A549 (cell line): ENCODE measurements around the gene CD99L2. TPM values are rescaled to one million over a fixed set of nuclear protein-coding genes. Genes with fewer than 3 reads are reported as not detected.

Experiments
- ATAC-seq, 2 experiments: fragments of 200-7000 bp in 1 of 2; fragments of >200 bp in 1 of 2; cut with Nextera tagmentation in 1 of 2; cut with Tn5 transposase in 1 of 2; 3 replicates each; pipeline versions ENCODE4 v1.8.0 to v1.9.1; 2018 to 2020; ENCODE audit warnings: mild to moderate bottlenecking in 1 of 2, moderate library complexity in 1 of 2
- CTCF ChIA-PET: fragments of 300-600 bp; sonication (Branson Sonifier 250); formaldehyde crosslinking; extraction: SDS; loops from one replicate; lab custom pipeline; 2021; ENCODE audit warnings: antibody characterized with exemption, inconsistent platforms; lab: Yijun Ruan, JAX
- POLR2A ChIA-PET: fragments of 350-600 bp; formaldehyde crosslinking; extraction: SDS; loops from one replicate; lab custom pipeline; 2021; ENCODE audit warnings: antibody characterized with exemption, inconsistent platforms; lab: Yijun Ruan, JAX
- DNase-seq, 2 experiments: peaks; one replicate each; pipeline versions ENCODE4 v3.0.0 to v3.0.0-alpha.2; 2011 to 2016; ENCODE audit warnings: low read depth in 1 of 2, low spot score in 1 of 2
- FAIRE-seq: peaks from 2 replicates; lab custom pipeline; 2011; peaks lifted over from hg19 to GRCh38; lab: Jason Lieb, UNC
- H3K27ac ChIP-seq, 2 experiments: fragments of >200 bp; sonication (Bioruptor Twin); formaldehyde crosslinking; 3 replicates each; pipeline ENCODE4 v1.5.1; 2016 to 2017
- H3K4me1 ChIP-seq: fragments of >200 bp; sonication (Bioruptor Twin); formaldehyde crosslinking; 3 replicates; pipeline ENCODE4 v1.6.1; 2016
- H3K4me2 ChIP-seq: fragments of >200 bp; sonication (Bioruptor Twin); formaldehyde crosslinking; 3 replicates; pipeline ENCODE4 v1.6.1; 2016
- H3K4me3 ChIP-seq: fragments of >200 bp; sonication (Bioruptor Twin); formaldehyde crosslinking; 3 replicates; pipeline ENCODE4 v1.5.1; 2016
- H3K9me3 ChIP-seq: fragments of >200 bp; sonication (Bioruptor Twin); formaldehyde crosslinking; 3 replicates; pipeline ENCODE4 v1.6.1; 2016
- BHLHE40 ChIP-seq: IDR thresholded peaks from 2 replicates; pipeline ENCODE4 v1.6.1; 2012; ENCODE audit warnings: low read depth, low read length, inconsistent platforms
- CBX8 ChIP-seq: fragments of 200-600 bp; sonication (generic); IDR thresholded peaks from 2 replicates; pipeline ENCODE4 v1.6.1; 2016
- CEBPB ChIP-seq, 2 experiments: fragments of >200 bp in 1 of 2; sonication (Bioruptor Twin) in 1 of 2; formaldehyde crosslinking in 1 of 2; IDR thresholded peaks; 2 replicates each; pipeline ENCODE4 v1.6.1; 2012 to 2016
- CHD4 ChIP-seq: fragments of 200-600 bp; sonication (generic); IDR thresholded peaks from 2 replicates; pipeline ENCODE4 v1.6.1; 2016; ENCODE audit warnings: antibody characterized with exemption, mild to moderate bottlenecking, borderline replicate concordance
- EP300 ChIP-seq, 2 experiments: fragments of >200 bp; sonication (Bioruptor Twin); formaldehyde crosslinking; IDR thresholded peaks; 2 replicates in 1 of 2; 3 replicates in 1 of 2; pipeline ENCODE4 v1.6.1; 2016 to 2017
- FOXS1 ChIP-seq: fragments of 250-450 bp; sonication (Bioruptor Pico); IDR thresholded peaks from 2 replicates; pipeline ENCODE4 v1.5.0; 2020; ENCODE audit warnings: mild to moderate bottlenecking, moderate library complexity
- HEYL ChIP-seq: fragments of 250-450 bp; sonication (Bioruptor Pico); IDR thresholded peaks from 2 replicates; pipeline ENCODE4 v1.8.0; 2021; ENCODE audit warnings: mild to moderate bottlenecking, moderate library complexity
- HOXA7 ChIP-seq: fragments of 250-450 bp; sonication (Bioruptor Pico); IDR thresholded peaks from 2 replicates; pipeline ENCODE4 v1.5.0; 2020; ENCODE audit warnings: mild to moderate bottlenecking, moderate library complexity
- HOXB13 ChIP-seq: fragments of 250-450 bp; sonication (Bioruptor Pico); IDR thresholded peaks from 2 replicates; pipeline ENCODE4 v1.5.0; 2020; ENCODE audit warnings: low read depth, mild to moderate bottlenecking, moderate library complexity
- KDM1A ChIP-seq: fragments of 200-600 bp; sonication (generic); IDR thresholded peaks from 2 replicates; pipeline ENCODE4 v1.6.1; 2016; ENCODE audit warnings: low read depth, mild to moderate bottlenecking
- MAFK ChIP-seq: fragments of 450-650 bp; IDR thresholded peaks from 2 replicates; pipeline ENCODE4 v1.6.1; 2014; ENCODE audit not compliant: partially characterized antibody
- NFE2L2 ChIP-seq: fragments of 150-350 bp; conservative IDR thresholded peaks from 2 replicates; pipeline ENCODE4 v1.6.1; 2014; ENCODE audit warnings: low read length
- NR3C1 ChIP-seq: fragments of >200 bp; sonication (Bioruptor Twin); formaldehyde crosslinking; IDR thresholded peaks from 3 replicates; pipeline ENCODE4 v1.6.1; 2017
- POLR2A ChIP-seq: IDR thresholded peaks from 2 replicates; pipeline ENCODE4 v1.6.1; 2012; ENCODE audit warnings: mild to moderate bottlenecking, low read length
- RAD21 ChIP-seq, 2 experiments: fragments of >200 bp in 1 of 2; sonication (Bioruptor Twin) in 1 of 2; formaldehyde crosslinking in 1 of 2; IDR thresholded peaks in 1 of 2; conservative IDR thresholded peaks in 1 of 2; 2 replicates in 1 of 2; 3 replicates in 1 of 2; pipeline ENCODE4 v1.6.1; 2012 to 2018; ENCODE audit warnings: inconsistent platforms in 1 of 2
- RARB ChIP-seq: fragments of 250-450 bp; sonication (Bioruptor Pico); IDR thresholded peaks from 2 replicates; pipeline ENCODE4 v1.8.0; 2021; ENCODE audit warnings: mild to moderate bottlenecking, moderate library complexity
- RFX5 ChIP-seq: fragments of 450-650 bp; IDR thresholded peaks from 2 replicates; pipeline ENCODE4 v1.7.1; 2014; ENCODE audit warnings: antibody characterized with exemption, mild to moderate bottlenecking, moderate library complexity
- RNF2 ChIP-seq: fragments of 200-600 bp; sonication (generic); IDR thresholded peaks from 2 replicates; pipeline ENCODE4 v1.6.1; 2016; ENCODE audit warnings: low read depth, mild to moderate bottlenecking, antibody characterized with exemption, moderate library complexity, borderline replicate concordance
- SMC3 ChIP-seq: fragments of >200 bp; sonication (Bioruptor Twin); formaldehyde crosslinking; IDR thresholded peaks from 3 replicates; pipeline ENCODE4 v1.6.1; 2018; ENCODE audit warnings: inconsistent platforms
- ZC3H11A ChIP-seq: fragments of 450-650 bp; IDR thresholded peaks from 2 replicates; pipeline ENCODE4 v1.6.1; 2014; ENCODE audit warnings: antibody characterized with exemption, mild to moderate bottlenecking
- ZFP36 ChIP-seq: fragments of 450-650 bp; IDR thresholded peaks from 2 replicates; pipeline ENCODE4 v1.6.1; 2014; ENCODE audit warnings: borderline replicate concordance; ENCODE audit not compliant: partially characterized antibody
- ZNF302 ChIP-seq: fragments of 250-450 bp; sonication (Bioruptor Pico); IDR thresholded peaks from 2 replicates; pipeline ENCODE4 v1.9.0; 2021; ENCODE audit warnings: inconsistent platforms, mild to moderate bottlenecking, moderate library complexity
- WGBS: methylation state at CpG from one replicate; pipeline ENCODE4 v1.1.6; 2017; ENCODE audit errors: missing lambda C conversion rate; 5-methylcytosine and 5-hydroxymethylcytosine counted together
- polyA plus RNA-seq, 4 experiments: library from polyadenylated mRNA; depleted of rRNA in 3 of 4; stranded (reverse); fragments of >200 nt; fragmentation: RNase III in 1 of 4; extraction: RNeasy Plus Mini Kit Qiagen cat#74134 plus additional on column Dnase treatment in 1 of 4; gene quantifications; 2 replicates in 3 of 4; 3 replicates in 1 of 4; pipeline ENCODE4 v1.2.3, GENCODE V29; 2011 to 2017
- TF ChIP-seq, protein P1 (sequence below): fragments of 200-600 bp; sonication (generic); IDR thresholded peaks from 2 replicates; pipeline ENCODE4 v1.6.1; 2016; ENCODE audit warnings: antibody characterized with exemption, mild to moderate bottlenecking, moderate library complexity
- TF ChIP-seq, protein P2 (sequence below): fragments of 150-350 bp; IDR thresholded peaks from 2 replicates; pipeline ENCODE4 v1.6.1; 2014; ENCODE audit warnings: low read depth, mild to moderate bottlenecking, low read length
- TF ChIP-seq, protein P3 (sequence below): IDR thresholded peaks from 2 replicates; pipeline ENCODE4 v1.6.1; 2012
- TF ChIP-seq, protein P4 (sequence below): fragments of >200 bp; sonication (Bioruptor Twin); formaldehyde crosslinking; IDR thresholded peaks from 3 replicates; pipeline ENCODE4 v1.5.1; 2016
- TF ChIP-seq, protein P5 (sequence below): fragments of >200 bp; sonication (Bioruptor Twin); formaldehyde crosslinking; IDR thresholded peaks from 2 replicates; pipeline ENCODE4 v1.6.1; 2016
- TF ChIP-seq, protein P6 (sequence below): IDR thresholded peaks from 2 replicates; pipeline ENCODE4 v1.6.1; 2012; ENCODE audit warnings: low read depth, borderline replicate concordance

The CD99L2 gene
- polyA plus RNA-seq, 2 of the 4 experiments (the other 2 are of a cell fraction), result 50.5 to 66.5 TPM

DNA sequence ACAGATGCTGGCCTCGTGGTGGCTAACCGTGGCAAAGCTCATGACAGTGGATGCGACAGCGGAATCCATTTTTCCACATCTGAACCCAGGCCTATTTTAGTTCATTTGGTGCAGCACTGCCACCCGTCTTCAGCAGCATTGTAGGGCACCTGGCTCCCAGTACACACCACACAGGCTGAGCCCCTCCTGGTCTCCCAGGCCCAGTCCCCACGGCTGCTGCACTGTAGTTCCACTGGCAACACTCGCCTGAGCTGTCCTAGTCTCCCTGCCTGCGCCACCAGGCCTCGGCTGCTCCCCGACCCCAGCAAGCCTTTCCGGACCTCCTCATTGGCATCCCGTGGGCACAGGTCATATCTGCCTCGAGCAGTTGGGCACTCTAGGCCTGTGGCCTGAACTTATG is 129.1 kb downstream of the CD99L2 start:
- Histone ChIP-seq H3K4me1 (peaks cover 15% of the 10 kb centered on the region; the same call in 1 of the 3 replicates), H3K27ac (no peak overlapping the region), H3K4me2 (no peak overlapping the region), H3K4me3 (no peak overlapping the region), H3K9me3 (no peaks in the 10 kb centered on the region)
- ATAC-seq, result no peak
- 90% methylated on average over 7 of the region's 13 CpGs for WGBS
- ChIA-PET CTCF (interaction anchor here (12.6 kb wide), 1 partner anchor 313 kb away, joined by 223 read pairs; no protein-coding TSS in a partner anchor), POLR2A (no interaction called here)
- no peak for DNase-seq
- FAIRE-seq, result no peak
- TF ChIP-seq, protein P1, sequence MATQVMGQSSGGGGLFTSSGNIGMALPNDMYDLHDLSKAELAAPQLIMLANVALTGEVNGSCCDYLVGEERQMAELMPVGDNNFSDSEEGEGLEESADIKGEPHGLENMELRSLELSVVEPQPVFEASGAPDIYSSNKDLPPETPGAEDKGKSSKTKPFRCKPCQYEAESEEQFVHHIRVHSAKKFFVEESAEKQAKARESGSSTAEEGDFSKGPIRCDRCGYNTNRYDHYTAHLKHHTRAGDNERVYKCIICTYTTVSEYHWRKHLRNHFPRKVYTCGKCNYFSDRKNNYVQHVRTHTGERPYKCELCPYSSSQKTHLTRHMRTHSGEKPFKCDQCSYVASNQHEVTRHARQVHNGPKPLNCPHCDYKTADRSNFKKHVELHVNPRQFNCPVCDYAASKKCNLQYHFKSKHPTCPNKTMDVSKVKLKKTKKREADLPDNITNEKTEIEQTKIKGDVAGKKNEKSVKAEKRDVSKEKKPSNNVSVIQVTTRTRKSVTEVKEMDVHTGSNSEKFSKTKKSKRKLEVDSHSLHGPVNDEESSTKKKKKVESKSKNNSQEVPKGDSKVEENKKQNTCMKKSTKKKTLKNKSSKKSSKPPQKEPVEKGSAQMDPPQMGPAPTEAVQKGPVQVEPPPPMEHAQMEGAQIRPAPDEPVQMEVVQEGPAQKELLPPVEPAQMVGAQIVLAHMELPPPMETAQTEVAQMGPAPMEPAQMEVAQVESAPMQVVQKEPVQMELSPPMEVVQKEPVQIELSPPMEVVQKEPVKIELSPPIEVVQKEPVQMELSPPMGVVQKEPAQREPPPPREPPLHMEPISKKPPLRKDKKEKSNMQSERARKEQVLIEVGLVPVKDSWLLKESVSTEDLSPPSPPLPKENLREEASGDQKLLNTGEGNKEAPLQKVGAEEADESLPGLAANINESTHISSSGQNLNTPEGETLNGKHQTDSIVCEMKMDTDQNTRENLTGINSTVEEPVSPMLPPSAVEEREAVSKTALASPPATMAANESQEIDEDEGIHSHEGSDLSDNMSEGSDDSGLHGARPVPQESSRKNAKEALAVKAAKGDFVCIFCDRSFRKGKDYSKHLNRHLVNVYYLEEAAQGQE, result no peak

DNA sequence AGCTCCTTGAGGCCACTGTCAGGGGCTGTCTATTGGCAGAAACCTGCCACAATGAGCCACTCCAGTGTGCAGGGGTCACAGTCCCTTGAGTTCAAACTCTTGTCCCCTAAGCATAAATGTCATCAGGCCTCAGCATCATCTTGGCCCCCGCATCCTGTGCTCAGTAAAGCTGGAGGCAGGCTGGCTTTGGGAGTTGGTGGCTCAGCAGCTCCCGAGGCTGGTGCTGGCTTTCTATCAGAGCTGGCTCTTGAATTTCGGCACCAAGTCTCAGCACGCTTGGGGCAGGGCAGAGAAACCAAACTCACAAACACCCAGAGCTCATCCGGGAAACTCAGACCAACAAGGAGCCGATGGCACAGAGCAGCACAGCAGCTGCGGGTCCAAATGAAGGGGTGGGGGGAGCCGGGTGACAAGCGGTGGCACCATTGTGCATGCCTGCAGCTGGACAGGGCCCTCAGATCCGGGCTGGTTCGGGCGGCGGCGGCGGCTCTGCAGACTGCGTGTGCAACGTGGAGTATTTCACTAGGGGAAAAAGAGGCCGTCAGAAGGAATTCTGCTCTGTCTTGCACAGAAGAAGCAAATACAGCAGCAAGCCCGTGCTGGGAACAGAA is 129.8 kb downstream of the CD99L2 start:
- Histone ChIP-seq H3K4me1 (peaks cover 15% of the 10 kb centered on the region; the same call in 1 of the 3 replicates), H3K27ac (no peak overlapping the region), H3K4me3 (no peak overlapping the region), H3K4me2 (no peak overlapping the region), H3K9me3 (no peaks in the 10 kb centered on the region)
- ChIA-PET POLR2A (no interaction called here), CTCF (interaction anchor here (1.4 to 12.6 kb wide), 2 partner anchors 167 to 314 kb away, joined by 3 to 223 read pairs; no protein-coding TSS in a partner anchor)
- TF ChIP-seq RAD21 (conservative IDR thresholded peaks at IDR 0.05 in 1 of 2, IDR thresholded peaks at IDR 0.05 in 1 of 2) (no peak), SMC3 (no peak), MAFK (no peak), NFE2L2 (no peak), EP300 (IDR thresholded peaks at IDR 0.05) (no peak), CBX8 (no peak), ZFP36 (no peak), CHD4 (no peak), FOXS1 (no peak), HOXA7 (CRISPR knock-in tag) (no peak), BHLHE40 (no peak), CEBPB (IDR thresholded peaks at IDR 0.05) (no peak), ZNF302 (no peak), HEYL (CRISPR knock-in tag) (no peak), NR3C1 (no peak), RNF2 (no peak), POLR2A (no peak)
- TF ChIP-seq, protein P2, sequence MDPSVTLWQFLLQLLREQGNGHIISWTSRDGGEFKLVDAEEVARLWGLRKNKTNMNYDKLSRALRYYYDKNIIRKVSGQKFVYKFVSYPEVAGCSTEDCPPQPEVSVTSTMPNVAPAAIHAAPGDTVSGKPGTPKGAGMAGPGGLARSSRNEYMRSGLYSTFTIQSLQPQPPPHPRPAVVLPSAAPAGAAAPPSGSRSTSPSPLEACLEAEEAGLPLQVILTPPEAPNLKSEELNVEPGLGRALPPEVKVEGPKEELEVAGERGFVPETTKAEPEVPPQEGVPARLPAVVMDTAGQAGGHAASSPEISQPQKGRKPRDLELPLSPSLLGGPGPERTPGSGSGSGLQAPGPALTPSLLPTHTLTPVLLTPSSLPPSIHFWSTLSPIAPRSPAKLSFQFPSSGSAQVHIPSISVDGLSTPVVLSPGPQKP, result no peak
- FAIRE-seq (no peak), ATAC-seq (no peak), DNase-seq (no peak)
- WGBS, result 96% methylated on average over 12 of the region's 19 CpGs

DNA sequence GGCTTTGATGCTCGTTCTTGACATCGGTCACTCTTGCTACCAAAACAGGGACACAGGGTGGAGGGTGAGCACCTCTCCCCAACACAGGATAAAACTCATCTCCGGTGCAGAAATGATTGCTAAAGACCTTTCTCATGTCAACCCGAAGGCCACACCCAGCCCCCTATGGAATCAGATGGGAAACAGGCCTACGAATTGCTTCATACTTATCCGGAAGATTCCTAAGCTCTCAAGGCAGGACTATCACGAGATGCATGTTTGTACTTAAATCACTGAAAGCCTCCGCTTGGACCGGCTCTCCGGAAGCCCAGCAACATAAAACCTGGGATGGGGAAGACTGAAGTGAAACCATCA is 130.4 kb downstream of the CD99L2 start:
- ChIA-PET CTCF (interaction anchor here (1.4 to 12.6 kb wide), 2 partner anchors 168 to 314 kb away, joined by 3 to 223 read pairs; no protein-coding TSS in a partner anchor), POLR2A (no interaction called here)
- no peak overlapping the region for H3K4me2 ChIP-seq
- no peaks in the 10 kb centered on the region for H3K9me3 ChIP-seq
- peaks cover 15% of the 10 kb centered on the region; the same call in 1 of the 3 replicates for H3K4me1 ChIP-seq
- DNase-seq (no peak), FAIRE-seq (no peak), ATAC-seq (no peak)
- WGBS, result 96% methylated on average over 7 of the region's 10 CpGs
- no peak overlapping the region for H3K27ac ChIP-seq
- no peak overlapping the region for H3K4me3 ChIP-seq
- TF ChIP-seq, protein P3, sequence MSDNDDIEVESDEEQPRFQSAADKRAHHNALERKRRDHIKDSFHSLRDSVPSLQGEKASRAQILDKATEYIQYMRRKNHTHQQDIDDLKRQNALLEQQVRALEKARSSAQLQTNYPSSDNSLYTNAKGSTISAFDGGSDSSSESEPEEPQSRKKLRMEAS, result no peak
- TF ChIP-seq KDM1A (no peak), HOXB13 (CRISPR knock-in tag) (no peak), ZC3H11A (no peak), RARB (CRISPR knock-in tag) (no peak), SMC3 (no peak), RFX5 (no peak), CHD4 (no peak), ZFP36 (no peak)
- TF ChIP-seq, protein P4, sequence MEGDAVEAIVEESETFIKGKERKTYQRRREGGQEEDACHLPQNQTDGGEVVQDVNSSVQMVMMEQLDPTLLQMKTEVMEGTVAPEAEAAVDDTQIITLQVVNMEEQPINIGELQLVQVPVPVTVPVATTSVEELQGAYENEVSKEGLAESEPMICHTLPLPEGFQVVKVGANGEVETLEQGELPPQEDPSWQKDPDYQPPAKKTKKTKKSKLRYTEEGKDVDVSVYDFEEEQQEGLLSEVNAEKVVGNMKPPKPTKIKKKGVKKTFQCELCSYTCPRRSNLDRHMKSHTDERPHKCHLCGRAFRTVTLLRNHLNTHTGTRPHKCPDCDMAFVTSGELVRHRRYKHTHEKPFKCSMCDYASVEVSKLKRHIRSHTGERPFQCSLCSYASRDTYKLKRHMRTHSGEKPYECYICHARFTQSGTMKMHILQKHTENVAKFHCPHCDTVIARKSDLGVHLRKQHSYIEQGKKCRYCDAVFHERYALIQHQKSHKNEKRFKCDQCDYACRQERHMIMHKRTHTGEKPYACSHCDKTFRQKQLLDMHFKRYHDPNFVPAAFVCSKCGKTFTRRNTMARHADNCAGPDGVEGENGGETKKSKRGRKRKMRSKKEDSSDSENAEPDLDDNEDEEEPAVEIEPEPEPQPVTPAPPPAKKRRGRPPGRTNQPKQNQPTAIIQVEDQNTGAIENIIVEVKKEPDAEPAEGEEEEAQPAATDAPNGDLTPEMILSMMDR, result no peak
- TF ChIP-seq, protein P5, sequence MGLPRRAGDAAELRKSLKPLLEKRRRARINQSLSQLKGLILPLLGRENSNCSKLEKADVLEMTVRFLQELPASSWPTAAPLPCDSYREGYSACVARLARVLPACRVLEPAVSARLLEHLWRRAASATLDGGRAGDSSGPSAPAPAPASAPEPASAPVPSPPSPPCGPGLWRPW, result no peak
- TF ChIP-seq, protein P6, sequence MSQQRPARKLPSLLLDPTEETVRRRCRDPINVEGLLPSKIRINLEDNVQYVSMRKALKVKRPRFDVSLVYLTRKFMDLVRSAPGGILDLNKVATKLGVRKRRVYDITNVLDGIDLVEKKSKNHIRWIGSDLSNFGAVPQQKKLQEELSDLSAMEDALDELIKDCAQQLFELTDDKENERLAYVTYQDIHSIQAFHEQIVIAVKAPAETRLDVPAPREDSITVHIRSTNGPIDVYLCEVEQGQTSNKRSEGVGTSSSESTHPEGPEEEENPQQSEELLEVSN, result no peak
